ENCODE measurements around the gene AVPI1. TPM values are rescaled to one million over a fixed set of nuclear protein-coding genes. Genes with fewer than 3 reads are reported as not detected.

Gene AVPI1
- total and polyA plus RNA-seq, 2 of the 13 experiments (the other 11 are each of a cell fraction or from before 2014, with no cell fraction given): 39.8 to 61.2 TPM

- TF ChIP-seq ZNF646 (CRISPR knock-in tag; IDR thresholded peaks at IDR 0.05): peak; percentile 4; the same call in 1 of the 2 replicates
- peak; percentile 17 for TF ChIP-seq ZNF18 (CRISPR knock-in tag; IDR thresholded peaks at IDR 0.05; ENCODE audit: insufficient replicate concordance)
- no peak for TF ChIP-seq MYC (CRISPR knock-in tag; IDR thresholded peaks at IDR 0.05; ENCODE audit: borderline replicate concordance)
- no peak for TF ChIP-seq TBX2 (CRISPR knock-in tag; IDR thresholded peaks at IDR 0.05; ENCODE audit: borderline replicate concordance)
- TF ChIP-seq PPARG (CRISPR knock-in tag; conservative IDR thresholded peaks at IDR 0.05): peak; percentile 8; the same call in 1 of the 2 replicates
- 0 out of 2 replicates have a peak, but pooled peaks have one; percentile 4 for TF ChIP-seq NCOR1 (IDR thresholded peaks at IDR 0.05; ENCODE audit: borderline replicate concordance, low read length)
- peak in 1 of 2 experiments; percentile 45; a peak in 1 of 4 replicates for TF ChIP-seq ATF4 (CRISPR knock-in tag; IDR thresholded peaks at IDR 0.05)
- peak; percentile 52; the same call in 1 of the 2 replicates for TF ChIP-seq PATZ1 (CRISPR knock-in tag; IDR thresholded peaks at IDR 0.05)
- peak; percentile 41; the same call in 1 of the 2 replicates for TF ChIP-seq GATAD2A (CRISPR knock-in tag; IDR thresholded peaks at IDR 0.05)
- 0 out of 2 replicates have a peak, but pooled peaks have one; percentile 28 for TF ChIP-seq PHF20 (CRISPR knock-in tag; IDR thresholded peaks at IDR 0.05)
- TF ChIP-seq EP300 (IDR thresholded peaks at IDR 0.05; ENCODE audit: low read depth in 2 of 2, low read length in 2 of 2): 0 out of 4 replicates have a peak, but pooled peaks of 1 of the 2 experiments have one; percentile 13
- no peak for TF ChIP-seq EP300 (CRISPR knock-in tag; IDR thresholded peaks at IDR 0.05; ENCODE audit: borderline replicate concordance)
- peak; percentile 4; the same call in 1 of the 2 replicates for TF ChIP-seq MTF2 (CRISPR knock-in tag; IDR thresholded peaks at IDR 0.05; ENCODE audit: borderline replicate concordance)
- TF ChIP-seq ZNF563 (CRISPR knock-in tag; IDR thresholded peaks at IDR 0.05): no peak
- TF ChIP-seq ZNF547 (CRISPR knock-in tag; IDR thresholded peaks at IDR 0.05): 0 out of 2 replicates have a peak, but pooled peaks have one; percentile 1
- no peak for TF ChIP-seq SRSF4 (IDR thresholded peaks at IDR 0.05; ENCODE audit: low read depth, low read length, poor library complexity, severe bottlenecking)
Measured at GRCh38 chr10:97687785-97688781, 1.0 kb upstream of the AVPI1 start (continued).

Measured in HepG2 (cell line).